Renal cortical epithelial cell (primary cell): ENCODE measurements around the gene LCN15. TPM values are rescaled to one million over a fixed set of nuclear protein-coding genes. Genes with fewer than 3 reads are reported as not detected.
A peak's percentile ranks its signal among the peaks of the same experiment; 100 is the strongest.
"Not testable (repeated sequence)": the region's sequence is repeated elsewhere in the genome, so short reads cannot be mapped to it uniquely, and the experiment has no call there.

Experiments
- DNase-seq: peaks from one replicate; pipeline ENCODE4 v3.0.0-alpha.2; 2011; ENCODE audit warnings: low read depth
- total RNA-seq: library from RNA; depleted of rRNA; stranded (reverse); fragments of >200 nt; gene quantifications from 2 replicates; pipeline ENCODE4 v1.2.3, GENCODE V29; 2014

Gene LCN15
- total RNA-seq, 1 donor from 2014 or later = not detected

DNA sequence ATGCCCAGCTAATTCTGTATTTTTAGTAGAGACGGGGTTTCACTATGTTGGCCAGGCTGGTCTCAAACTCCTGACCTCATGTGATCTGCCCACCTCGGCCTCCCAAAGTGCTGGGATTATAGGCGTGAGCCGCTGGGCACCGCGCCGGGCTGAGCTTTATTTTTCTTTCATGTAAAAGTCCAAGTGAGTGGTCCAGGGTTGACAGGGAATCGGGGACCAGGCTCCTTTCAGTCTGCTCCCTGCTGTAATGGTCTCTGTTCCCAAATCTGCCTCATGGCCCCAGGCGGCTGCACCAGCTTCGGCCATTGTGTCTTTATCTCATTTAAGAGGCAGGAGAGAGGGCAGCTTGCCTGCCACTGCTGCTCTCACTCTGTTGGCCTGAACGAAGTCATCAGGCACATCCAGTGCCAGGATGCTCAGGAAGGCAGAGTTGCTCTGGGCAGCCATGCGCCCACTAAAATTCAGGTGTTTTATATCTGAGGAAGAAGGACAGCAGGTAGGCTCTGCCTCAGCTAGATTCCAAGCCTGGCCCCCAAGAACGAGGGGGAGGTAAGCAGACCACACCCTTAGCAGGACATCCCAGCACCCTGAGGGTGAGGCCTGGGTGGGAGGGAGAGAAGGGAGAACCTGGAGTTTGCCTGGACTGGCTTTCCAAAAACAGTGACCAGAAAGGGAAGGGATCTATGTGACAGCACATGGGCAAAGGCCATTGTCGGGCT, 30.1 kb upstream of the LCN15 start:
- no peak for DNase-seq

DNA sequence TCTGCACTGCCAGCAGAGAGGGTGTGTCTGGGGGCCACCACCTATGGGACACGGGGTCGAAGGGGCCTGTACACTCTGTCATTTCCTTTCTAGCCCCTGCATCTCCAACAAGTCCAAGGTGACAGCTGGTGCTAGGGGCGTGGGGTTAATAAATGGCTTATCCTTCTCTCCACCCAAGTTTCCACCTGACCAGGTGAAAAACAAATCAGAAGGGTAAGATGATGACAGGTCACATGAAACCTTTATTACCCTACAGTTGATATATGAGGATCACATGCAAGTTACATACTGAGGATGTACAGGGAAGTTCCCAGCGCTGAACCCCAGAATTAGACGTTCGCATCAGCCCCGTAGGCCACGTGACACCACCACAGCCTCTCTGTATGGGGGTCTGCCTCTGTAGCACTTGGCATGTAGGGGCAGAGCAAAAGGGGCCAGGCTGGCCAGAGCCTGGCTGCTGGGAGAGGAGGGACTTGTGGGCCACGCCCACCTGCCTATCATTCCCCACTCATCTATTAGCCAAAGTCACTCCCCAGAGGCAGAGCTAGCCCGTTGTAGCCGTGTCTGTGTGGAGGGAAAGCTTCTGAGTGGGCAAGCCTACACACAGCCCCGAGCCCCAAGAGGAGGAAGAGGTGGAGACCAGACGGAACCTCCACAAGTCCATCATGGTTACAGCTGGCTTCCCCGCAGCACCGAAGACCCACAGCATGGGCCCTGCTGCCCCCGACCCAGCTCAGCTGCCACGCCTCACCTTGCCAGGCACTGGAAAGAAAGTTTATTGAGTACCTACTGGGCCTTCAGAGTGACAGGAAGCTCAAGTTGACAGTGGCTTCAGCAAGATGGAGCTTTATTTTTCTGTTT, 29.0 kb upstream of the LCN15 start:
- no peak for DNase-seq

GRCh38 chr9:136792321-136793085, 28.2 kb upstream of the LCN15 start:
- DNase-seq = no peak

- DNase-seq = no peak
Observed at GRCh38 chr9:136791516-136792276, 27.4 kb upstream of the LCN15 start.

- peak; percentile 94 for DNase-seq
Observed at GRCh38 chr9:136790640-136791515, 26.6 kb upstream of the LCN15 start, which contains the start of gene TMEM141. TSS of gene TMEM141 (plus strand) at chr9:136791344. CDS start at chr9:136791371, 27 bp downstream.

- DNase-seq = no peak
Observed at GRCh38 chr9:136789523-136789937, 25.2 kb upstream of the LCN15 start.

DNA sequence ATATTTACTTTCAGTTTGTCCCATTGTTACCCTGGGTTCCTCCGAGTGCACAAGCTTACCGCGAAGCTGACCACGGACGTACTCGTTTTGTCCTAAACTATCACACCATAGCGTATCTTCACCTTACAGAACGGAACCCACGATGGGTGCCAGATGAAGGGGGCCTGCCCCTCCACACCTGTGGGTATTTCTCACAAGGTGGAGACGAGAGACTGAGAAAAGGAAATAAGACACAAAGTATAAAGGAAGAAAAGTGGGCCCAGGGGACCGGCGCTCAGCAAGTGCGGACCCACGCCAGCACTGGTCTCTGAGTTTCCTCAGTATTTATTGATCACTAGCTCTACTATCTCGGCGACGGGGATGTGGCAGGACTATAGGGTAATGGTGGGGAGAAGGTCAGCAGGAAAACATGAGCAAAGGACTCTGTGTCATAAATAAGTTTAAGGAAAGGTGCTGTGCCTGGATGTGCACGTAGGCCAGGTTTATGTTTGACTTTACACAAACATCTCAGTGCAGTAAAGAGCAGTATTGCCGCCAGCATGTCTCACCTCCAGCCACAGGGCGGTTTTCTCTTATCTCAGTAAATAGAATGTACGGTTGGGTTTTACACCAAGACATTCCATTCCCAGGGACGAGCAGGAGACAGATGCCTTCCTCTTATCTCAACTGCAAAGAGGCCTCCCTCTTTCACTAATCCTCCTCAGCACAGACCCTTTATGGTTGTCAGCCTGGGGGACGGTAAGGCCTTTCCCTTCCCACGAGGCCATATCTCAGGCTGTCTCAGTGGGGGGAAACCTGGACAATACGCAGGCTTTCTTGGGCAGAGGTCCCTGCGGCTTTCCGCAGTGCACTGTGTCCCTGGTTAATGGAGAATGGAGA, 24.6 kb upstream of the LCN15 start:
- DNase-seq = not testable (repeated sequence)

- DNase-seq = no peak
Observed at GRCh38 chr9:136787690-136788400, 23.5 kb upstream of the LCN15 start.

DNA sequence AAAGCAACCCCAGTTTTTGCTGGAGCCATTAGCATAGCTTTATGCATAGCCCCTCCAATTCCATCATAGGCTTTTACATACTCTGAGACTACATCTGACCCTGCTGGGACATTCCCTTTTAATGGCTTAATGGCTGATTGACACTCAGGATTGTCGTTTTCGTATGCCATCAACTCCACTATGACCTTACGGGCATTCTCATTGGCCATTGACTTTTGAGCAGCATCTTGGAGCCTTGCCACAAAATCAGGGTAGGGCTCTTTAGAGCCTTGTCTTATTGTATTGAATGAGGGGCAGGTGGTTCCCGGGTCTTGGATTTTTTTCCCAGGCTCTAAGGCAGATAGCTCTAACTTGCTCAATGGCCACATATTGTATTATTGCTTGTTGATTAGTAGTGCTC, 22.7 kb upstream of the LCN15 start:
- DNase-seq = not testable (repeated sequence)

DNA sequence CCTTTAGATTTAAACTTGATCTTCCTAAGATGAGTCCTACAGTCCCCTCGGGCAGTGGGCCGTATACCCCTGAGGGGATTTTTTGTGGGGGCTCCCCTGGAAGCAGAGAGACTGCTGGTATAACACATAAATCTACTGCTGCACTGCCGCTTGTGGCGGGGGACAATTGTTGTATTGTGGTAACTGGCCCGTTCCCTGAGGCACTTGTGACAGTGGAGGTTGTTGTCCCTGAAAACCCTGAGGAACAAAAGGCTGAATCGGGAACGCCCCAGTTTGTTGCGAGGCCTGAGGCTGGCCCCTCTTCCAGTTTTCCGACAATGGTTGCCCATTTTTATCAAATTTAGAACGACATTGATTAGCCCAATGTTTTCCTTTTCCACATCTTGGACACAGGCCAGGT, 22.1 kb upstream of the LCN15 start:
- DNase-seq = no peak

- not testable (repeated sequence) for DNase-seq
Observed at GRCh38 chr9:136785565-136786355, 21.4 kb upstream of the LCN15 start.

DNA sequence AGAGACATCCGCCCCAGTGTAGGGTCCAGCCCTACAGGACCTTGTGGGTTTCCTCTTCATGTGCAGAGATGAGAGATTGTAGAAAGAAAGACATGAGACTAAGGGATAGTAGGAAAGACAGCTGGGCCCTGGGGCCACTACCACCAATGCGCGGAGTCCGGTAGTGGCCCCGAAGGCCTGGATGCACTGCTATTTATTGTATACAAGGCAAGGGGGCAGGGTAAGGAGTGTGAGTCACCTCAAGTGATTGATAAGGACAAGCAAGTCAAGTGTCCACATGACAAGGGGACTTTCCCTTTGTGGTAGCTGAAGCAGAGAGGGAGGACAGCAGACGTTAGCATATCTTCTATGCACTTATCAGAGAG, 20.7 kb upstream of the LCN15 start:
- no peak for DNase-seq

GRCh38 chr9:136784249-136784996, 20.1 kb upstream of the LCN15 start:
- no peak for DNase-seq

GRCh38 chr9:136782452-136782851, 18.1 kb upstream of the LCN15 start:
- no peak for DNase-seq

DNA sequence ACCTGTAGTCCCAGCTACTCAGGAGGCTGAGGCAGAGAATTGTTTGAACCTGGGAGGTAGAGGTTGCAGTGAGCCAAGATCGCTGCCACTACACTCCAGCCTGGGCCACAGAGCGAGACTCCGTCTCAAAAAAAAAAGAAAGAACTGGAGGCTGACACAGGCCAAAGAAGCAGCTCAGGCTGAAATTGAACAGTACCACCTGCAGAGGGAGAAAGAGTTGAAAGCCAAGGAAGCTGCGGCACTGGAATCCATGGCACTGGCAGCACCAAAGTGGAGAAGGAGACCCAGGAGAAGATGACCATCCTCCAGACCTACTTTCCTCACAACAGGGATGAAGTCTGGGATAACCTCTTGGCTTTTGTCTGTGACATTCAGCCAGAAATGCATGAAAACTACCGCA, 15.5 kb upstream of the LCN15 start:
- no peak for DNase-seq

- no peak for DNase-seq
Observed at GRCh38 chr9:136777359-136777758, 13.0 kb upstream of the LCN15 start.

GRCh38 chr9:136776947-136777346, 12.6 kb upstream of the LCN15 start:
- DNase-seq = no peak
